GM21825 (cell line): Measurements from ENCODE around the gene HAUS3.
A peak's percentile ranks its signal among the peaks of the same experiment; 100 is the strongest.

Experiments used
- ATAC-seq: cut with Tn5 transposase; IDR thresholded peaks from one replicate; pipeline ENCODE4 v1.9.1; 2021; ENCODE audit warnings: mild to moderate bottlenecking, moderate library complexity; ENCODE audit not compliant: unreplicated experiment

HAUS3 gene

GRCh38 chr4:2241410-2242353, at the start of gene HAUS3, which contains the start of gene POLN:
HAUS3 (minus strand) TSS chr4:2242121; CDS start chr4:2240946, 1,175 bp downstream.
POLN (minus strand) TSS chr4:2242121; CDS start chr4:2229231, 12,890 bp downstream.
- peak; percentile 81 for ATAC-seq

GRCh38 chr4:2290974-2291704, 49.2 kb upstream of the HAUS3 start:
- ATAC-seq: no peak

- no peak for ATAC-seq
These were observed 48.6 kb upstream of the HAUS3 start for GRCh38 chr4:2290488-2290887.

GRCh38 chr4:2289955-2290333, 48.0 kb upstream of the HAUS3 start:
- no peak for ATAC-seq

GRCh38 chr4:2289311-2289954, 47.5 kb upstream of the HAUS3 start:
- no peak for ATAC-seq

- ATAC-seq: no peak
These were observed 46.2 kb upstream of the HAUS3 start for GRCh38 chr4:2288051-2288541.

- no peak for ATAC-seq
These were observed 45.6 kb upstream of the HAUS3 start for GRCh38 chr4:2287594-2287915.

GRCh38 chr4:2286904-2287593, 45.1 kb upstream of the HAUS3 start:
- ATAC-seq: no peak

GRCh38 chr4:2285613-2286381, 43.9 kb upstream of the HAUS3 start:
- ATAC-seq: no peak

GRCh38 chr4:2284934-2285612, 43.2 kb upstream of the HAUS3 start:
- no peak for ATAC-seq

- no peak for ATAC-seq
These were observed 42.4 kb upstream of the HAUS3 start for GRCh38 chr4:2284161-2284933.

- ATAC-seq: no peak
These were observed 41.3 kb upstream of the HAUS3 start for GRCh38 chr4:2283199-2283711.

- peak; percentile 88 for ATAC-seq
These were observed 39.8 kb upstream of the HAUS3 start for GRCh38 chr4:2281575-2282343.

GRCh38 chr4:2280531-2281300, 38.8 kb upstream of the HAUS3 start:
- no peak for ATAC-seq

GRCh38 chr4:2277956-2278355, 36.0 kb upstream of the HAUS3 start:
- no peak for ATAC-seq

GRCh38 chr4:2276581-2277325, 34.8 kb upstream of the HAUS3 start:
- no peak for ATAC-seq
